ENCODE measurements around the gene RALGPS1.
"Not testable (repeated sequence)": the region's sequence is repeated elsewhere in the genome, so short reads cannot be mapped to it uniquely, and the experiment has no call there.

RALGPS1 gene

DNA sequence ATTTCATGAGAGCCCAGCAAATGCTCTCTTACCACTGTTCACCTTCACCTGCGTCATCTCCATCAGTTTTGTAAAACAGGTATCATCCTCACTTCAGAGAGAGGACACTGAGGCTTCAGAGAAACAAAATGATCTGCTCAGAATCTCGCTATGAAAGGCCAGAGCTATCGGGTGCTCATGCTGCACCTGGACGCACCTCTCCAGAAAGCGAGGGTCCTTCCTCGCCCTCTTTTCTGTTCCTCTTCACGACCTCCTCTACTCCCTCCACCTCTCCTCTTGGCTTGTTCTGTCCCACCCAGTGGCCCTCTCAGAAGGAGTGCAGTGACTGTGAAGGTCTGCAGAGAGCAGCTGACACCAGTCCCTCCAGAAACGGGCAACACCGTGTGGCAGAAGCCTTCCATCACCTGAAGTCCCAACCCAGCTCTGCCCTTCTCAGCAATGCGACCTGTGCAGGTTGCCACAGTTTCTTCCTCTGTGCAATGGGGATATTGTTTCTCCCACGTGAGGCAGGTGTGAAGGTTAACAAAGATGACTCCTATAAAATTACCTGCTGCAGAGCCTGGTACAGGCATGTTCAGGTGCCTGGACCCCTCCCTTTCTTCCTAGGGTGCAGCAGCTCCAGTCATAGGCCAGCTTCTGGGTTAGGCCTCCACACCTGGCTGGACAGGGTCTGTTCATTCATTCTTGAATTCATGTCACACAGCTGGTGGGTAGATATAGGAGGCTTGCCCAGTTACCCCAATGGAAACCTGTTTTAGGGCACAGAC is 253.2 kb downstream of the RALGPS1 start:
- Mint-ChIP-seq H3K27ac (no peak overlapping the region), H3K9me3 (no peaks in the 10 kb centered on the region), H3K36me3 (peaks cover 8% of the 10 kb centered on the region), H3K4me3 (peak overlapping the region; percentile 32), H3K4me1 (peaks cover 25% of the 10 kb centered on the region), H3K27me3 (no peaks in the 10 kb centered on the region)
- DNase-seq (ENCODE audit: low spot score in 2 of 2) = no peak
- ATAC-seq (ENCODE audit: low read depth) = no peak

DNA sequence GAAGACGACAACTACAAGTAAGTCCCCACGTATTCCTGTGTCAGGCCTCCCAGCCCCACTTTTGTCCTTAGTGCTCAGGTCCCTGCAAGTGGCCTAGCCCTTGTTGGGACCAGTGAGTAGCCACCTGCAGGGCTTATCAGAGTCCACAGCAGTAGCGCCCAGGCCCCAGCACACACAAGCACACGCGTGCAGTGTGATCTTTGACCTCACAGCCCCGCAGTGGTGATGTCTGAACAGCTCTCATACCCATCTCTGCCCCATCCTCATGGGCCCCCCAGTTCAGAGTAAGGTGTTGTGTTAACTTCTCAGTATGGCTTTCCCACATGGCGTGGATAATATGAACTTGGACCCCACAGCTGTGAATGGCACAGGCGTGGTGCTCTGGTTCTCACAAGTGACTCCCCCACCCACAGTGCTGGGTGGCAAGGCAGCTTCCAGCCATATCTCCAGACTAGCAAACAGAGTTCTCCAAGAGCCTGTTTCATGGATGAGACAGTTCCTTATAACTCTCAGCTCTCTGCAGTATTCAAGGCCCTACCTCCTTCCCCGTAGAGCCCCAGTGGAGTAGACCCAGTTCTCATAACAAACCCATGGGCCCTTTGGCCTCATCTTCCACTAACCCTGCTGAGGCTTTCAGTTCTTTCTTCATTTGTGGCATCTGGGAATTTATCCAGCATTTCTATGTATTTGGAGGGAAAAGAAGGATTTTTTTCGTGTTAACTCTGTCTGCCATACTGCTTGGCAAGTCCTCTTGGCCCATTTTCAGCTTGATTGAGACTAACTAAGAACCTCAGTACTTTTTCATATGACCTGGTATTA is 254.4 kb downstream of the RALGPS1 start:
- no peaks in the 10 kb centered on the region for H3K9me3 Mint-ChIP-seq
- H3K27ac Mint-ChIP-seq = no peak overlapping the region
- peaks cover 10% of the 10 kb centered on the region for H3K36me3 Mint-ChIP-seq
- no peak for DNase-seq (ENCODE audit: low spot score in 2 of 2)
- H3K4me3 Mint-ChIP-seq = no peak overlapping the region
- H3K27me3 Mint-ChIP-seq = no peaks in the 10 kb centered on the region
- peaks cover 22% of the 10 kb centered on the region for H3K4me1 Mint-ChIP-seq
- no peak for ATAC-seq (ENCODE audit: low read depth)

DNA sequence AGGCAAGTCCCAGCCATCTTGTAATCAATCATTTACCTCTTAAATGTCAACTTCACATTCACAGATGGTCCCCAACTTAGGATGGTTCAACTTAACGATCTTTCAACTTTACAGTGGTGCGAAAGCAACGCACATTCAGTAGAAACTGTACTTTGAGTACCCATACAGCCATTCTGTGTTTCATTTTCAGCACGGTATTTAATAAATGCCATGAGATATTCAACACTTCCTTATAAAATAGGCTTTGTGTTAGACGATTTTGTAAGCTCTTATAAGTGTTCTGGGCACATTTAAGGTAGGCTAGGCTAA is 254.9 kb downstream of the RALGPS1 start:
- ATAC-seq (ENCODE audit: low read depth) (no peak), DNase-seq (ENCODE audit: low spot score in 2 of 2) (no peak)
- peaks cover 14% of the 10 kb centered on the region for H3K36me3 Mint-ChIP-seq
- no peak overlapping the region for H3K27ac Mint-ChIP-seq
- no peak overlapping the region for H3K4me3 Mint-ChIP-seq
- peaks cover 22% of the 10 kb centered on the region for H3K4me1 Mint-ChIP-seq
- no peaks in the 10 kb centered on the region for H3K9me3 Mint-ChIP-seq
- no peaks in the 10 kb centered on the region for H3K27me3 Mint-ChIP-seq

DNA sequence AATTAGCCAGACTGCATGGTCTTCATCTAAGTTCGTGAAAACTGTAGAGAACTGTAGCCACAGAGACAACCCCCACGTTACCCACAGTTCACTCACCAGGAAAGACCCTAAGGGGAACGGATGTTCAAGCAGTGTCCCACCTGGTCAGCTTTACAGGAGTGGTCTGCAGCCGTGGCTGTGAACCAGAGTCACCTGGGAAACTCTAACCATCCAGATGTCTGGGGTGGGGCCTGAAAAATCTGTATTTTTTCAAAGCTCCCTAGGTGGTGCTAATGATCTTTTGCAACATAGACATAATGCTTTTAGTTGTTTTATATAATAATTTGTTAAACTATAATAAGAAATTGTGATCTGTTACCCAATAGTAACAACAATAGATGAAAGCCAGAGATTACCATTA is 255.5 kb downstream of the RALGPS1 start:
- Mint-ChIP-seq H3K9me3 (no peaks in the 10 kb centered on the region), H3K36me3 (peaks cover 14% of the 10 kb centered on the region), H3K27ac (no peak overlapping the region), H3K4me3 (no peak overlapping the region), H3K4me1 (peaks cover 20% of the 10 kb centered on the region), H3K27me3 (no peaks in the 10 kb centered on the region)
- ATAC-seq (ENCODE audit: low read depth) = no peak
- no peak for DNase-seq (ENCODE audit: low spot score in 2 of 2)

DNA sequence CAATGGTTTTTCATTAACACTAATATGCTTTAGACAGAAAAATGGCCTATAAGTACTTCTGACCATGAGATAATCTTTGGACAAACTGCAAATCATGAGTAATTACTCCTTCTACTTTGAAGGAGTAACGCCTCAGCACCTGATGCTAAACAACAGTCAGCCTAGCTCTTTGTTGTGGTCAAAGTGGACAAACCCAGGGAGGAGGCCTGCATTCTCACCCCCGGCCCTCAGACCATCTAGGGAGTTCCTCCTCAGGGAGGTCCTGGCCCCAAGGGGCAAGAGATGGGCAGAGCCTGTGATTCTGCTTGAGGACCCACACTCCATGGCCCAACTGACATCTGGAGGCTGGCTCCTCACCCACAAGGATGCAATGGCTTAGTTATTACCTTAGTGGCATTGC is 256.1 kb downstream of the RALGPS1 start:
- no peaks in the 10 kb centered on the region for H3K9me3 Mint-ChIP-seq
- H3K27me3 Mint-ChIP-seq = no peaks in the 10 kb centered on the region

DNA sequence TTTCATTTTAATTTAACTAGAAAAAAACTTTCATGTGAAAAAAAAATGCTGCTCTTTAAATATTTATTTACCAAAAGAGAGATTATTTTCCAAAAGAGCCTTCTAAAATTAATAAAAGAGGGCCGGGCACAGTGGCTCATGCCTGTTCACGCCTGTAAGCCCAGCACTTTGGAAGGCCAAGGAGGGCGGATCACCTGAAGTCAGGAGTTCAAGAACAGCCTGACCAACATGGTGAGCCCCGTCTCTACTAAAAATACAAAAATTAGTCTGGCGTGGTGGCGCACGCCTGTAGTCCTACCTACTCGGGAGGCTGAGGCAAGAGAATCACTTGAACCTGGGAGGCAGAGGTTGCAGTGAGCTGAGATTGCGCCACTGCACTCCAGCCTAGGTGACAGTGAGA is 256.8 kb downstream of the RALGPS1 start:
- Mint-ChIP-seq H3K36me3 (peaks cover 22% of the 10 kb centered on the region), H3K4me1 (peaks cover 15% of the 10 kb centered on the region)
- not testable (repeated sequence) for DNase-seq (ENCODE audit: low spot score in 2 of 2); H3K27ac Mint-ChIP-seq; ATAC-seq (ENCODE audit: low read depth); H3K9me3 Mint-ChIP-seq; H3K4me3 Mint-ChIP-seq; H3K27me3 Mint-ChIP-seq

More for the DNA sequence above, 256.1 kb downstream of the RALGPS1 start:
- DNase-seq (ENCODE audit: low spot score in 2 of 2) (peak in 1 of 2 donors; percentile 8), ATAC-seq (ENCODE audit: low read depth) (no peak)
- H3K4me1 Mint-ChIP-seq = peaks cover 20% of the 10 kb centered on the region
- H3K36me3 Mint-ChIP-seq = peaks cover 16% of the 10 kb centered on the region
- H3K27ac Mint-ChIP-seq = no peak overlapping the region
- H3K4me3 Mint-ChIP-seq = no peak overlapping the region

DNA sequence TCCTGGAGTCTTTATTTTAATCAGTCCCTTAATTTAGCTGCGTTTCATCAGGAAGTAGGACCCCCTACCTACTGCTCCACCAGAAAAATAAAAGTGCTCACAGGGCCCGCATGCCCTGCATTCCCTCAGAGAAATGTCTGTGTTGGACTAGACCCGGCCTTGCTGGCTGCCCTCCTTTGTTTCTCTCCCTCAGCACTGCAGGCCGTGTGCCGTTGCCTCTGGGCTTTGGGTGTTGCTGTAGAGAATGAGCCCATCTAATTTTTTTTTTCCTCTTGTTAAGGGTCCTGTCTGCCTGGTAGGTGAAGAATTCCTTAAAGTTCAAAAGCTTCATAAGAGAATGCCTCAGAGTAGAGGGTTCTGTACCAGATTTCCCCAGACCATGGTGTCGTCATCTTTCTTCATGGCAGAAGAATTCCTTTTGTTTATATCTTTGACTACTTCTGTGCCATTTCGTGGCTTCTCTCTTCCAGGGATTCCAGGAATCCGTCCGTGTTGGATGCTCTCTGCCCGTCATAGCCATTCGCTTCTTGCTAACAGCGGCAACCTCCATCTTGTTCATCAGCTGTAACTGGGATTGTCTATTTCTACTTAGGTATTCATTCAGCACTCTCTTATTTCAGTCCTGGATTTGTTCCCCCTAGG is 257.6 kb downstream of the RALGPS1 start:
- Mint-ChIP-seq H3K27me3 (no peaks in the 10 kb centered on the region), H3K4me3 (no peak overlapping the region), H3K36me3 (peaks cover 23% of the 10 kb centered on the region), H3K27ac (no peak overlapping the region), H3K4me1 (peaks cover 9% of the 10 kb centered on the region), H3K9me3 (no peaks in the 10 kb centered on the region)
- ATAC-seq (ENCODE audit: low read depth) = no peak
- no peak for DNase-seq (ENCODE audit: low spot score in 2 of 2)

DNA sequence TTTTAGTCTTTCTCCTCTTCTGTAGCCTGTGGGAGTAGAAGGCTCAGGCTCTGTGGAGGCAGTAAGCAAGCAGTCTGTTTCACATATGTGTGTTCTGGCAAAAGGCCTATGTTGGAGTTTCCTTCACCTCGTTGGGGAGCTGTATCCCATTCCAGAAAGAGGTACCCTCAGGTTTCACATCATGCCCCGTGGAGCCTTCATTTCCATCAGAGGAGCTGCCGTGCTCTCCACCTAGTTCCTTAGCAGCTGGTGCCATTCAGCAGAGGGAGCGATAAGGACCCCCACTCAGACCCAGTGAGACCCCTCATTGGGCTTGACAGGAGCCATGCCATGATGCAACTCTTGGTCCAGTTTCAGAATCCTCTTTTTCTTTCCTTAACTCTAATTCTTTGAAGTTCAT is 258.5 kb downstream of the RALGPS1 start:
- H3K36me3 Mint-ChIP-seq = peaks cover 23% of the 10 kb centered on the region
- peaks cover under 1% of the 10 kb centered on the region for H3K4me1 Mint-ChIP-seq

DNA sequence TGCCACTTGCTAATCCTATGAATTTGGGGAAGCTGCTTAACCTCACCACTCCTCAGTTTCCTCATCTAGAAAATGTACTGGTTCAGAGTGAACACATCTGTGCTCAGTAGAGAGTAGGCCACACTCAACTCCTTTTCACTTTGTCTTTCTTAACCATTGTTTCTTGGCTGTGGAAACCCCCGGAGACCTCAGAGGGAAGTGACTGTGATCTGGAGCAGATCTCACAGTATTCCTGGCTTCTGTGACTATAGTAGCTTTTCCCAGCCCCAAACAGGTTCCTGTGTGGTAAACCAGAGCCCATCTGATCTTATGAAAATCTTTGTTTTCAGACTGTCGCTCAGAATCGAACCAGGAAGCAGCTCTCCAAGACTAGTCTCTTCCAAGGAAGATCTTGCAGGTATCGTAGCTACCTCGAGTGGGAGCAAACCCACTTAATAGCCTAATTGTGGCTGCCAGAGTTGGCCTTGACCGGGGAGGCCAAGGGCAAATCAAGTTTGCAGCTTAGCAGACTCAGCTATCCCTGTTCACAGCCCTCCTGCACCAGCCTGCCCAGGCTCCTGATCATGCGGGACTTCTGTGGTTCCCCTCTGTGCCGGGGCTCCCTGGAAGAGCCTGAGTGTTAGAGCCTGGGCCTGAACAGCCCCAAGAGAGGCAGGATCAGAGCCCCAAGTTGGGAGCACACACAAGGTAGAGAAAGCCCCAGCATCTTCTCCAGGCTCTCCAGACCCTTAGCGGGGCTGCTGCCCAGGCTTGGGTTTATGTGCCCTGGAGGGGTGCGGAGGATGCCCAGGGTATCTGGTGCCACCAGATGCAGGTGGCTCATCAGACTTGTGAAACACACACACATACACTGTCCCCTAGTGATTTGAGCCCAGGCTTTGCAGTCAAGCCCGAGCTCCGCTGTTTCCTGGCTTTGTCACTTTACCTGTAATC is 260.1 kb downstream of the RALGPS1 start:
- Mint-ChIP-seq H3K36me3 (peaks cover 21% of the 10 kb centered on the region), H3K4me3 (no peak overlapping the region), H3K27ac (peak overlapping the region; percentile 54), H3K4me1 (no peaks in the 10 kb centered on the region), H3K9me3 (no peaks in the 10 kb centered on the region), H3K27me3 (no peaks in the 10 kb centered on the region)
- DNase-seq (ENCODE audit: low spot score in 2 of 2) (peak in 1 of 2 donors; percentile 7), ATAC-seq (ENCODE audit: low read depth) (no peak)

More for the DNA sequence above, 258.5 kb downstream of the RALGPS1 start:
- Mint-ChIP-seq H3K27me3 (no peaks in the 10 kb centered on the region), H3K9me3 (no peaks in the 10 kb centered on the region), H3K27ac (no peak overlapping the region), H3K4me3 (no peak overlapping the region)
- DNase-seq (ENCODE audit: low spot score in 2 of 2) (no peak), ATAC-seq (ENCODE audit: low read depth) (no peak)

DNA sequence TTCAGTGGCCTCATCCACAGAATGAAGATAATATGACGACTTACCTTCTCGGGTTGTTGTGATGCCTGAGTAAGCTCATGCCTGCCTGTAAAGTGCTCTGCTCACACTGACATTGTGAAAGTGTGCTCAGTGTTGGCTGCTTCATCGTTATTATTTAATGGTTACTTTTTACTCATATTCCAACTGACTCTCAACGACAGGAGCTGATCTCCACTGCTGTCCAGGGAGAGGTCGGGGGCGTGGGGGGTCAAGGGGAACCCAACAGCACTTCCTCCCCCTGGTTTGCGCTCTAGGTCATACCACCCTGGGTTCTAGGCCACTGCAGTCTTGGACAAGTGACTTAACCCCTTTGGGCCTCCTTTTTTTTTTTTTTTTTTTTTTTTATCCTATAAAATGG is 260.7 kb downstream of the RALGPS1 start:
- Mint-ChIP-seq H3K9me3 (no peaks in the 10 kb centered on the region), H3K27me3 (no peaks in the 10 kb centered on the region), H3K36me3 (peaks cover 21% of the 10 kb centered on the region), H3K4me1 (no peaks in the 10 kb centered on the region), H3K4me3 (no peak overlapping the region), H3K27ac (no peak overlapping the region)
- ATAC-seq (ENCODE audit: low read depth) = no peak
- DNase-seq (ENCODE audit: low spot score in 2 of 2) = no peak

DNA sequence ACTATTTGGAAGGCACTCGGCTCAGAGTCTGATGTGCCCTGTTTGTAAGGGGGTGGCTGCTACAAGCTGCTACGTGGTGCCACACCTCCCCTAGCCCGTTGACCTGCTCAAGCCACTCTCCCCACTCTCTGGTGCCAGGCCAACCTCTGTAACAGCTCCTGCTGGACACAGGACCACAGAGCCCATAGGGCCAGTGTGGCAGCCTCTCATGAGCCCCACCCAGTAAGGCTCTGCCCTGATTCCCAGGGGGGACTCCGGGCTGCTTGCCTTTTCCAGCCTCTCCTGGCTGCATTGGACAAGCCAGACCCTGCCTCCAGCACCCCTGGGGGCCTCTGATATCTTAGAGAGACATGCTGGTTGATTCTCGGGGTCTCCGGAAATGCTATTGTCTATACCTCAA is 261.2 kb downstream of the RALGPS1 start:
- Mint-ChIP-seq H3K4me3 (no peak overlapping the region), H3K4me1 (no peaks in the 10 kb centered on the region), H3K36me3 (peaks cover 21% of the 10 kb centered on the region), H3K27ac (no peak overlapping the region), H3K9me3 (no peaks in the 10 kb centered on the region), H3K27me3 (no peaks in the 10 kb centered on the region)
- ATAC-seq (ENCODE audit: low read depth) (no peak), DNase-seq (ENCODE audit: low spot score in 2 of 2) (peak in 1 of 2 donors; percentile 6)

DNA sequence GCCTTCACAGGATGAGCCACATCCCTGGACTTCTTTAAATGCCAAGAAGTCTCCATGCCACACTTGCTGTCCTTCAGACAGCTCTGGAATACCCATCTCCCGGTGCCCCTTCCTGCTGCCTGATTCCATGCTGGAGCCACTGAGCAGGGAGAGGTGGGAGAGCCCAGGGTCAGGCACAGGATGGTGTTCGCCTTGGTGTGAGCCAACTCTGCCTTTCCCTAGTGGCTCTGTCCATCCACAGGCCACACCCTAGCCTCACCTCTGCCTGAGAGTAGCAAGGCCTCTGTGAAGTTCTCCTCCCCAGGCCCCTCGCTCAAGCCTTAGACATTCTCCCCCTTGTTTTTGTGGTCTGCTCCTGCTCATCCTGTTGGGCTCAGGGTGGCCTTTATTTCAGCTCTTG is 262.0 kb downstream of the RALGPS1 start:
- Mint-ChIP-seq H3K9me3 (no peaks in the 10 kb centered on the region), H3K4me3 (no peak overlapping the region), H3K27ac (no peak overlapping the region), H3K27me3 (no peaks in the 10 kb centered on the region), H3K36me3 (peaks cover 21% of the 10 kb centered on the region), H3K4me1 (no peaks in the 10 kb centered on the region)
- DNase-seq (ENCODE audit: low spot score in 2 of 2) (no peak), ATAC-seq (ENCODE audit: low read depth) (no peak)

DNA sequence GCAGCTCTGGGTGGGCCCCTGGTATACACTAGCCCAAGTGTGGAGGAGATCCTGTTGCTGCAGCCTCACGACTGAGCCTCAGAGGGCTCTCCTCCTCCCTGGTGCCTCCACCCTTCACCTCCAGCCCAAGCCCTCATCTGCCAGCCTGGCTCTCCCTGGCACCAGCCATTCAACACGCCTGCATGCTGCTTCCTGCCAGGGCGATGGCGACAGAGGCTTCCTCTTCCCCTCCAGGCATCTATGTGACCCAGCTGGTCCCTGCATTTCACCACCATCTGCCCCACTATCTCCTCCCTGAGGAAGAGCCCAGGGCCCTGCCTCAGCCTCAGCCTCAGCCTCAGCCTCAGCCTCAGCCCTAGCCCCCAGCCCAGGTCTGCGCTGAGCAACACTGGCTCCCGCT is 262.6 kb downstream of the RALGPS1 start:
- no peak overlapping the region for H3K4me3 Mint-ChIP-seq
- no peak overlapping the region for H3K27ac Mint-ChIP-seq
- no peaks in the 10 kb centered on the region for H3K9me3 Mint-ChIP-seq
- no peak for DNase-seq (ENCODE audit: low spot score in 2 of 2)
- ATAC-seq (ENCODE audit: low read depth) = no peak
- H3K36me3 Mint-ChIP-seq = peaks cover 20% of the 10 kb centered on the region
- peaks cover under 1% of the 10 kb centered on the region for H3K4me1 Mint-ChIP-seq
- H3K27me3 Mint-ChIP-seq = no peaks in the 10 kb centered on the region
